ENCODE results near the gene RDH8. TPM values are rescaled to one million over a fixed set of nuclear protein-coding genes. Genes with fewer than 3 reads are reported as not detected.

The RDH8 gene
- total RNA-seq, 4 donors from 2014 or later = not detected

- H3K4me3 ChIP-seq = no peak overlapping the region
- H3K36me3 ChIP-seq = no peaks in the 10 kb centered on the region
- no peaks in the 10 kb centered on the region for H3K4me1 ChIP-seq
- H3K9me3 ChIP-seq = no peaks in the 10 kb centered on the region
- H3K27ac ChIP-seq = no peak overlapping the region
- no peaks in the 10 kb centered on the region for H3K27me3 ChIP-seq
- no peak for TF ChIP-seq POLR2A (IDR thresholded peaks at IDR 0.05)
- no peak for TF ChIP-seq CTCF (IDR thresholded peaks at IDR 0.05)
- DNase-seq = no peak
These were observed 39.5 kb downstream of the RDH8 start for GRCh38 chr19:10052602-10053360.

GRCh38 chr19:10061717-10062310 is 48.5 kb downstream of the RDH8 start:
- no peaks in the 10 kb centered on the region for H3K9me3 ChIP-seq
- DNase-seq = no peak
- no peak overlapping the region for H3K4me3 ChIP-seq
- TF ChIP-seq CTCF (IDR thresholded peaks at IDR 0.05) (no peak), POLR2A (IDR thresholded peaks at IDR 0.05) (no peak)
- H3K4me1 ChIP-seq = no peaks in the 10 kb centered on the region
- no peak overlapping the region for H3K27ac ChIP-seq
- H3K27me3 ChIP-seq = no peaks in the 10 kb centered on the region
- H3K36me3 ChIP-seq = no peaks in the 10 kb centered on the region

GRCh38 chr19:10068205-10068604 is 54.9 kb downstream of the RDH8 start:
- no peak overlapping the region for H3K27ac ChIP-seq
- TF ChIP-seq POLR2A (IDR thresholded peaks at IDR 0.05) = no peak
- TF ChIP-seq CTCF (IDR thresholded peaks at IDR 0.05) = no peak
- no peaks in the 10 kb centered on the region for H3K36me3 ChIP-seq
- H3K9me3 ChIP-seq = no peaks in the 10 kb centered on the region
- no peaks in the 10 kb centered on the region for H3K4me1 ChIP-seq
- no peak for DNase-seq
- no peaks in the 10 kb centered on the region for H3K27me3 ChIP-seq
- H3K4me3 ChIP-seq = no peak overlapping the region

- DNase-seq = no peak
- no peaks in the 10 kb centered on the region for H3K27me3 ChIP-seq
- no peak overlapping the region for H3K4me3 ChIP-seq
- H3K4me1 ChIP-seq = no peaks in the 10 kb centered on the region
- H3K36me3 ChIP-seq = no peaks in the 10 kb centered on the region
- TF ChIP-seq POLR2A (IDR thresholded peaks at IDR 0.05) (no peak), CTCF (IDR thresholded peaks at IDR 0.05) (no peak)
- H3K27ac ChIP-seq = no peak overlapping the region
- peaks cover 0 to 6% (median 2%) of the 10 kb centered on the region in 4 donors for H3K9me3 ChIP-seq
These were observed 55.8 kb downstream of the RDH8 start for GRCh38 chr19:10069046-10069445.

- Histone ChIP-seq H3K27ac (no peak overlapping the region), H3K9me3 (peaks cover 0 to 8% (median 3%) of the 10 kb centered on the region in 4 donors), H3K4me3 (no peak overlapping the region), H3K27me3 (no peaks in the 10 kb centered on the region), H3K4me1 (no peaks in the 10 kb centered on the region), H3K36me3 (no peaks in the 10 kb centered on the region)
- TF ChIP-seq CTCF (IDR thresholded peaks at IDR 0.05) (no peak), POLR2A (IDR thresholded peaks at IDR 0.05) (no peak)
- DNase-seq = no peak
These were observed 57.6 kb downstream of the RDH8 start for GRCh38 chr19:10070730-10071446.

Small RNA genes within 50 kb of the gene (small RNA-seq; reads per million reads assigned to genes)
- 0 reads per million in 2 donors for gene MIR5589

Other genes starting within 250 kb of the RDH8 start
- gene ZNF846, start 244.7 kb upstream of the RDH8 start, total RNA-seq = 10 to 100 TPM in 3 of 4 donors, 1 to 10 TPM in 1; 6.8 to 20.6 (median 14.8) TPM
- gene FBXL12, start 194.4 kb upstream of the RDH8 start, total RNA-seq = 10 to 100 TPM; 39.8 to 87.9 (median 70.8) TPM
- gene UBL5, start 185.6 kb upstream of the RDH8 start, total RNA-seq = 100 to 1,000 TPM; 177 to 258 (median 207) TPM
- gene PIN1, start 178.2 kb upstream of the RDH8 start, total RNA-seq = 10 to 100 TPM; 35.7 to 89.1 (median 61.1) TPM
- 1 to 10 TPM in 3 of 4 donors, not detected in 1; 1.1 to 5.3 (median 2.1) TPM for gene OLFM2, start 77.0 kb upstream of the RDH8 start, total RNA-seq
- 1 to 10 TPM; 1.2 to 9.1 (median 4.1) TPM for gene COL5A3, start 3.0 kb upstream of the RDH8 start, total RNA-seq
- gene SHFL, start 72.8 kb downstream of the RDH8 start, total RNA-seq = 100 to 1,000 TPM in 1 of 4 donors, 10 to 100 TPM in 3; 39.9 to 125 (median 62.7) TPM
- gene ANGPTL6, start 89.2 kb downstream of the RDH8 start, total RNA-seq = 10 to 100 TPM in 1 of 4 donors, 1 to 10 TPM in 3; 1.1 to 19.0 (median 2.5) TPM
- gene PPAN, start 92.9 kb downstream of the RDH8 start, total RNA-seq = 100 to 1,000 TPM in 1 of 4 donors, 10 to 100 TPM in 3; 11.7 to 147 (median 24.7) TPM
- 10 to 100 TPM in 2 of 4 donors, 1 to 10 TPM in 2; 7.0 to 21.5 (median 11.6) TPM for gene P2RY11, start 98.2 kb downstream of the RDH8 start, total RNA-seq
- gene EIF3G, start 106.4 kb downstream of the RDH8 start, total RNA-seq = 100 to 1,000 TPM; 111 to 220 (median 181) TPM
- 100 to 1,000 TPM in 1 of 4 donors, 10 to 100 TPM in 3; 22.1 to 195 (median 41.5) TPM for gene DNMT1, start 181.5 kb downstream of the RDH8 start, total RNA-seq
- gene S1PR2, start 217.8 kb downstream of the RDH8 start, total RNA-seq = 1 to 10 TPM; 2.8 to 4.8 (median 3.1) TPM
- 10 to 100 TPM; 43.8 to 49.6 (median 45.3) TPM for gene MRPL4, start 238.7 kb downstream of the RDH8 start, total RNA-seq